Hepatocyte (in vitro differentiated cells): ENCODE data around the gene TXNL1. TPM values are rescaled to one million over a fixed set of nuclear protein-coding genes. Genes with fewer than 3 reads are reported as not detected.

ENCODE experiments used
- DNase-seq: peaks from one replicate; pipeline ENCODE4 v3.0.0-alpha.2; 2016; ENCODE audit warnings: low spot score
- H2AFZ ChIP-seq: fragments of 200-600 bp; sonication (generic); 2 replicates; pipeline ENCODE4 v1.6.0; 2016; ENCODE audit warnings: antibody characterized with exemption, mild to moderate bottlenecking
- H3K27ac ChIP-seq: fragments of 200-600 bp; sonication (generic); 2 replicates; pipeline ENCODE4 v1.5.1; 2016; ENCODE audit warnings: mild to moderate bottlenecking
- H3K27me3 ChIP-seq: fragments of 200-600 bp; sonication (generic); 2 replicates; pipeline ENCODE4 v1.6.1; 2016
- H3K36me3 ChIP-seq: fragments of 200-600 bp; sonication (generic); replicated peaks from 2 replicates; pipeline ENCODE4 v1.5.1; 2016; ENCODE audit warnings: low read depth; ENCODE audit not compliant: insufficient read depth
- H3K4me1 ChIP-seq: fragments of 200-600 bp; sonication (generic); 2 replicates; pipeline ENCODE4 v1.5.1; 2016; ENCODE audit warnings: mild to moderate bottlenecking, moderate library complexity; ENCODE audit not compliant: insufficient read depth
- H3K4me2 ChIP-seq: fragments of 200-600 bp; sonication (generic); 2 replicates; pipeline ENCODE4 v1.6.0; 2016
- H3K4me3 ChIP-seq: fragments of 200-600 bp; sonication (generic); 2 replicates; pipeline ENCODE4 v1.5.1; 2016; ENCODE audit warnings: mild to moderate bottlenecking
- H3K79me2 ChIP-seq: fragments of 200-600 bp; sonication (generic); 2 replicates; pipeline ENCODE4 v1.6.0; 2017; ENCODE audit warnings: mild to moderate bottlenecking
- H3K9me2 ChIP-seq: fragments of 200-600 bp; sonication (generic); replicated peaks from 2 replicates; pipeline ENCODE4 v1.6.0; 2017; ENCODE audit warnings: mild to moderate bottlenecking; ENCODE audit not compliant: insufficient read depth
- H3K9me3 ChIP-seq: fragments of 200-600 bp; sonication (generic); 2 replicates; pipeline ENCODE4 v1.5.1; 2016; ENCODE audit warnings: low read depth, mild to moderate bottlenecking
- H4K20me1 ChIP-seq: fragments of 200-600 bp; sonication (generic); 2 replicates; pipeline ENCODE4 v1.6.0; 2016; ENCODE audit warnings: mild to moderate bottlenecking; ENCODE audit not compliant: insufficient read depth, poor library complexity, severe bottlenecking
- EZH2 ChIP-seq: fragments of 200-600 bp; sonication (generic); IDR thresholded peaks from 2 replicates; pipeline ENCODE4 v1.6.1; 2016; ENCODE audit warnings: antibody characterized with exemption, mild to moderate bottlenecking, borderline replicate concordance
- EZH2phosphoT487 ChIP-seq: fragments of 200-600 bp; sonication (generic); IDR thresholded peaks from one replicate; pipeline ENCODE4 v1.6.1; 2018; ENCODE audit warnings: antibody characterized with exemption, mild to moderate bottlenecking, low read depth, moderate library complexity; ENCODE audit not compliant: unreplicated experiment, severe bottlenecking
- whole genome bisulfite sequencing: methylation state at CpG from one replicate; pipeline ENCODE4 v1.1.6; 2016; ENCODE audit warnings: low lambda C conversion rate; ENCODE audit errors: missing lambda C conversion rate; 5-methylcytosine and 5-hydroxymethylcytosine counted together
- polyA plus RNA-seq: library from polyadenylated mRNA; unstranded; fragments of >200 nt; fragmentation: Nextera tagmentation; extraction: Ambion mirVana; gene quantifications from 2 replicates; pipeline ENCODE4 v1.2.1, GENCODE V29; 2016
- total RNA-seq: library from RNA; depleted of rRNA; stranded (reverse); fragments of >200 nt; gene quantifications from 2 replicates; pipeline ENCODE4 v1.2.3, GENCODE V29; 2014
- TF ChIP-seq, protein P1 (sequence below): fragments of 200-600 bp; sonication (generic); IDR thresholded peaks from 2 replicates; pipeline ENCODE4 v1.5.1; 2016; ENCODE audit warnings: antibody characterized with exemption, mild to moderate bottlenecking; ENCODE audit not compliant: poor library complexity

The TXNL1 gene
- total RNA-seq (74.7 and 77.0 TPM in 2 replicates), polyA plus RNA-seq (60.8 and 70.0 TPM in 2 replicates)

DNA sequence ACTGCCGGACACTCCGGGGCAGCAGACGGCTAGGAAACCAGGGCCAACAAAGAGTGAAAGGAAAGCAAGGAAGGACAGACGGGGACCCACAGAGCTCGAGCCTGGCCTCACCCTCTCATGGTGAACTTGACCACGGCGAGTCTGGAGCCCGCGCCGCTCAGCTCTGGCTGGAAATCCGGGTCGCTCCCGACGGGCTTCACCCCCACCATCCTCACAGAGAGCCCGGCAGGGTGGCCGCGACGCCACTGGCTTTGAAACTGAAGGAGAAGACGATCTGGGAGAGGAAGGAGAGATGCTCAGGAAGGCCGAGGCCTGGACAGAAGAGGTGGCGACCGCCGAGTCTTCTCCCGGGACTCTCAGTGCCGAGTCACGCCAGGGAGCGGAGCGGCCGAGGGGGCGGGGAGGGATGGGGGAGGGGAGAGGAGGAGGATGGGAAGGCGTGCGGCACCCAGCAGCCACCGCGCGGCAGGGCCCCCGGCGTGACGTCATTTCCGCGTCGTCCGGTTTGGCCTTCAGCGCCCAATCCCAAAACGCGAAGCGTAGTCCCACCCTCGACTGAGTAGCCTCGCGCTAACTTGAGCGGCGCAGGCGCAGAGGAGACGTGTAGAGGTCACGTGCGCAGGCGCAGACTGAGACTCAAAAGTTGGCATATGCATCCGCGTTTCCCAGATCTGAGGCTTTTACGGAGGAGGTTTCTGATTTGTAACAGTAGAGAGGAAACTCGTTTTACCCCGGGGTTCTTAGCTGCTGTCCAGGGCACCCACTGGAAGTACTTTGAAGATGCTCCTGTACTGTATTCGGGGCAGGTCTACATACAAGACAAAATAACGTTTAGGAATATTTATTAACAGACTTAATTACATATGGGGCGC is at the start of gene TXNL1:
TXNL1 (minus strand) TSS at position 361 of the 872 bp plus-strand sequence; CDS start at position 209, 152 bp downstream.
- H3K4me2 ChIP-seq = peak within 1 kb of the TSS; percentile 82
- 4% methylated on average over 63 of the region's 64 CpGs for WGBS
- peak within 1 kb of the TSS; percentile 97 for H3K27ac ChIP-seq
- H3K79me2 ChIP-seq = peaks cover 47% of the 10 kb centered on the region
- no peaks in the 10 kb centered on the region for H3K36me3 ChIP-seq
- peak; percentile 100 for DNase-seq
- peak within 1 kb of the TSS; percentile 69 for H3K4me3 ChIP-seq
- H3K9me3 ChIP-seq = no peaks in the 10 kb centered on the region
- H4K20me1 ChIP-seq = peaks cover 36% of the 10 kb centered on the region
- TF ChIP-seq EZH2phosphoT487 (no peak), EZH2 (no peak)
- TF ChIP-seq, protein P1, sequence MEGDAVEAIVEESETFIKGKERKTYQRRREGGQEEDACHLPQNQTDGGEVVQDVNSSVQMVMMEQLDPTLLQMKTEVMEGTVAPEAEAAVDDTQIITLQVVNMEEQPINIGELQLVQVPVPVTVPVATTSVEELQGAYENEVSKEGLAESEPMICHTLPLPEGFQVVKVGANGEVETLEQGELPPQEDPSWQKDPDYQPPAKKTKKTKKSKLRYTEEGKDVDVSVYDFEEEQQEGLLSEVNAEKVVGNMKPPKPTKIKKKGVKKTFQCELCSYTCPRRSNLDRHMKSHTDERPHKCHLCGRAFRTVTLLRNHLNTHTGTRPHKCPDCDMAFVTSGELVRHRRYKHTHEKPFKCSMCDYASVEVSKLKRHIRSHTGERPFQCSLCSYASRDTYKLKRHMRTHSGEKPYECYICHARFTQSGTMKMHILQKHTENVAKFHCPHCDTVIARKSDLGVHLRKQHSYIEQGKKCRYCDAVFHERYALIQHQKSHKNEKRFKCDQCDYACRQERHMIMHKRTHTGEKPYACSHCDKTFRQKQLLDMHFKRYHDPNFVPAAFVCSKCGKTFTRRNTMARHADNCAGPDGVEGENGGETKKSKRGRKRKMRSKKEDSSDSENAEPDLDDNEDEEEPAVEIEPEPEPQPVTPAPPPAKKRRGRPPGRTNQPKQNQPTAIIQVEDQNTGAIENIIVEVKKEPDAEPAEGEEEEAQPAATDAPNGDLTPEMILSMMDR = no peak
- no peaks in the 10 kb centered on the region for H3K9me2 ChIP-seq
- no peaks in the 10 kb centered on the region for H3K27me3 ChIP-seq
- peak within 1 kb of the TSS; percentile 85 for H2AFZ ChIP-seq
- H3K4me1 ChIP-seq = peaks cover 17% of the 10 kb centered on the region

DNA sequence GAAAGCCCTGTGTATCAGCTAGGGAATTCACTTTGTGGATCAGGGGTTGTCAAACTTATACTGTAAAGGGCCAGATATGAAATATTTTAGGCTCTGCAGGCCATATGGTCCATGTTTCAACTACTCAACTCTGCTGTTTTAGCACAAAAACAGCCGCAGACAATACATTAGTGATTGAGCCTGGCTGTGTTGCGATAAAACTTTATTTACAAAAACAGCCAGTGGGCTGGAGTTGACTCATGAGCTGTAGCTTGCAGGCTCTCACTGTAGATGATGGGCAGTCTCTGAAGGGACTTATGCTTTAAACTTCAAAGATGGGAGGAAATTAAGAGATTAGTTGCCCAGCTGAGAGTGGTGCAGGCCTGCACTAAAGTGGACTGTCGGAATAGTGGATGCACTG is 45.9 kb upstream of the TXNL1 start:
- Histone ChIP-seq H3K79me2 (no peaks in the 10 kb centered on the region), H3K4me1 (no peaks in the 10 kb centered on the region), H3K9me3 (no peaks in the 10 kb centered on the region), H3K9me2 (no peaks in the 10 kb centered on the region), H3K27ac (no peak overlapping the region), H4K20me1 (no peaks in the 10 kb centered on the region), H3K36me3 (no peaks in the 10 kb centered on the region), H2AFZ (no peak overlapping the region), H3K27me3 (no peaks in the 10 kb centered on the region), H3K4me3 (no peak overlapping the region), H3K4me2 (no peak overlapping the region)
- no peak for TF ChIP-seq EZH2phosphoT487
- TF ChIP-seq, protein P1 = no peak
- no peak for TF ChIP-seq EZH2
- WGBS = 96% methylated on average over 3 of the region's 3 CpGs
- no peak for DNase-seq

DNA sequence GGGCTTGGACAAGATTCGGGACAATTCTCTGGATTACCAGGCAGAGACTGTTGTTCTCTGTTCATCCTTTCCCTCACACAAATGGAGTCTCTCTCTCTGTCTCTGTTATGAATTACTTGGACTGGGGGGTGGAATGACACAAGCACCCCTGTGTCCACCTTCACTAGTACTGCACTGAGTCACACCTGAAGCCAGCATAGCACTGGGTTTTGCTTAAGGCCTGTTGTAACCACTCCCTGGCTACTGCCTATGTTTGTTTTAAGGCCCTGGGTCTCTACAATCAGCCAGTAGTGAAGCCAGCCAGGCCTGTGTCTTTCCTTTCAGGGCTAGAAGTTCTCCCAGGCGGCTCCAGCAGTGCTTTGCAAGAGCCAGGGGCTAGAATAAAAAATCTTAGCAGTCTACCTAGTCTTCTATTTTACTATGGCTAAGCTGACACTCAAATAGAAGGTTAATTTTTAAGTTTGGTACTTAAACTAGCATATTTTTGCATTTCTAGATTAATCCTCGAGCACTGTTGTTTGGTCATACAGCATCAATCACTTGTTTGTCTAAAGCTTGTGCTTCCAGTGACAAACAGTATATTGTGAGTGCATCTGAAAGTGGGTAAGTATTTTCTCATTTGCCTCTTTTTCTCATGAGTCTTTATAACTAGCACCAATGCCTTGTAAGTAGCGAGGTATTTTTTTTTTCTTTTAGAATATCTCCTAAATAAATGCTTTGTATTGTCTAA is 40.6 kb upstream of the TXNL1 start:
- TF ChIP-seq, protein P1 = no peak
- TF ChIP-seq EZH2 (no peak), EZH2phosphoT487 (no peak)
- no peak overlapping the region for H3K4me2 ChIP-seq
- no peak overlapping the region for H3K4me3 ChIP-seq
- H2AFZ ChIP-seq = no peak overlapping the region
- no peaks in the 10 kb centered on the region for H4K20me1 ChIP-seq
- no peaks in the 10 kb centered on the region for H3K9me2 ChIP-seq
- no peaks in the 10 kb centered on the region for H3K27me3 ChIP-seq
- H3K27ac ChIP-seq = no peak overlapping the region
- no peak for DNase-seq
- no peaks in the 10 kb centered on the region for H3K36me3 ChIP-seq
- H3K4me1 ChIP-seq = no peaks in the 10 kb centered on the region
- no peaks in the 10 kb centered on the region for H3K9me3 ChIP-seq
- H3K79me2 ChIP-seq = no peaks in the 10 kb centered on the region
- 88% methylated on average over 4 of the region's 4 CpGs for WGBS
